Endothelial cell (in vitro differentiated cells): ENCODE data around the gene TCIRG1. TPM values are rescaled to one million over a fixed set of nuclear protein-coding genes. Genes with fewer than 3 reads are reported as not detected.

Experiments
- DNase-seq: peaks from one replicate; pipeline ENCODE4 v3.0.0; 2021; ENCODE audit warnings: low spot score
- H3K27ac Mint-ChIP-seq: one replicate; pipeline ENCODE4 v1.8.0; 2021; ENCODE audit warnings: mixed read lengths, inconsistent platforms; ENCODE audit not compliant: unreplicated experiment
- H3K27me3 Mint-ChIP-seq: one replicate; pipeline ENCODE4 v1.8.0; 2021; ENCODE audit warnings: mild to moderate bottlenecking, moderate library complexity, mixed read lengths, inconsistent platforms; ENCODE audit not compliant: unreplicated experiment
- H3K36me3 Mint-ChIP-seq: one replicate; pipeline ENCODE4 v1.8.0; 2021; ENCODE audit warnings: mild to moderate bottlenecking, low read depth, mixed read lengths, inconsistent platforms; ENCODE audit not compliant: unreplicated experiment
- H3K4me1 Mint-ChIP-seq: one replicate; pipeline ENCODE4 v1.8.0; 2021; ENCODE audit warnings: mild to moderate bottlenecking, mixed read lengths, inconsistent platforms; ENCODE audit not compliant: unreplicated experiment
- H3K4me3 Mint-ChIP-seq: one replicate; pipeline ENCODE4 v1.8.0; 2021; ENCODE audit warnings: mild to moderate bottlenecking, mixed read lengths, inconsistent platforms; ENCODE audit not compliant: unreplicated experiment
- H3K9me3 Mint-ChIP-seq: one replicate; pipeline ENCODE4 v1.8.0; 2021; ENCODE audit warnings: mixed read lengths, inconsistent platforms; ENCODE audit not compliant: unreplicated experiment
- CTCF ChIP-seq: fragments of 200-600 bp; sonication (generic); IDR thresholded peaks from one replicate; pipeline ENCODE4 v1.5.0; 2021; ENCODE audit warnings: antibody characterized with exemption; ENCODE audit not compliant: unreplicated experiment
- total RNA-seq: library from RNA; stranded (reverse); fragmentation: NEBNext Ultra II Directional; extraction: Animal tissue kit (Norgen Biotek cat#: 25700); gene quantifications from one replicate; pipeline ENCODE4 v1.2.1, GENCODE V29; 2021; ENCODE audit not compliant: unreplicated experiment

TCIRG1 gene
- total RNA-seq, 1 donor from 2014 or later = 294 TPM

GRCh38 chr11:68012044-68012842, 26.6 kb upstream of the TCIRG1 start:
- Mint-ChIP-seq H3K4me1 (peaks cover 7% of the 10 kb centered on the region), H3K27me3 (peaks cover 5% of the 10 kb centered on the region), H3K4me3 (no peak overlapping the region), H3K27ac (no peak overlapping the region), H3K9me3 (no peaks in the 10 kb centered on the region), H3K36me3 (no peaks in the 10 kb centered on the region)
- no peak for TF ChIP-seq CTCF
- no peak for DNase-seq

- TF ChIP-seq CTCF = no peak
- no peak for DNase-seq
- H3K27ac Mint-ChIP-seq = no peak overlapping the region
- H3K27me3 Mint-ChIP-seq = peaks cover 5% of the 10 kb centered on the region
- no peaks in the 10 kb centered on the region for H3K9me3 Mint-ChIP-seq
- H3K4me3 Mint-ChIP-seq = no peak overlapping the region
- peaks cover 2% of the 10 kb centered on the region for H3K36me3 Mint-ChIP-seq
- peaks cover 7% of the 10 kb centered on the region for H3K4me1 Mint-ChIP-seq
Measured at GRCh38 chr11:68012843-68013610, 25.8 kb upstream of the TCIRG1 start.

- no peak overlapping the region for H3K4me3 Mint-ChIP-seq
- peak overlapping the region; percentile 42 for H3K27ac Mint-ChIP-seq
- peaks cover 3% of the 10 kb centered on the region for H3K36me3 Mint-ChIP-seq
- H3K9me3 Mint-ChIP-seq = no peaks in the 10 kb centered on the region
- no peak for TF ChIP-seq CTCF
- DNase-seq = no peak
- peaks cover 7% of the 10 kb centered on the region for H3K4me1 Mint-ChIP-seq
- H3K27me3 Mint-ChIP-seq = peaks cover 5% of the 10 kb centered on the region
Measured at GRCh38 chr11:68013611-68014156, 25.1 kb upstream of the TCIRG1 start.

- Mint-ChIP-seq H3K9me3 (no peaks in the 10 kb centered on the region), H3K27ac (peak overlapping the region; percentile 42), H3K36me3 (peaks cover 3% of the 10 kb centered on the region), H3K4me1 (peaks cover 4% of the 10 kb centered on the region), H3K27me3 (peaks cover 8% of the 10 kb centered on the region), H3K4me3 (no peak overlapping the region)
- no peak for TF ChIP-seq CTCF
- no peak for DNase-seq
Measured at GRCh38 chr11:68014157-68014946, 24.5 kb upstream of the TCIRG1 start.
